GM10248 (cell line): ENCODE data around the gene FRMD5.
"Not testable (repeated sequence)": the region's sequence is repeated elsewhere in the genome, so short reads cannot be mapped to it uniquely, and the experiment has no call there.

Source experiments
- CTCF ChIA-PET: fragments of 300-600 bp; sonication (Branson Sonifier 250); formaldehyde crosslinking; extraction: SDS; loops from one replicate; lab custom pipeline; 2021; ENCODE audit warnings: antibody characterized with exemption; lab: Yijun Ruan, JAX
- POLR2A ChIA-PET: fragments of 350-650 bp; sonication (Branson Sonifier 250); formaldehyde crosslinking; extraction: SDS; loops from one replicate; lab custom pipeline; 2020; ENCODE audit warnings: antibody characterized with exemption; lab: Yijun Ruan, JAX
- DNase-seq: peaks from one replicate; pipeline ENCODE4 v3.0.0; 2012; ENCODE audit errors: extremely low spot score
- CTCF ChIP-seq: IDR thresholded peaks from 2 replicates; pipeline ENCODE4 v1.5.1; 2012; ENCODE audit warnings: mild to moderate bottlenecking, low read depth; ENCODE audit errors: extremely low read depth, missing control alignments, control extremely low read depth

The FRMD5 gene

GRCh38 chr15:43854801-43855200, 340.3 kb downstream of the FRMD5 start:
- ChIA-PET CTCF (interaction anchor here (1.0 to 1.4 kb wide), 2 partner anchors 10 to 17 kb away, joined by 3 read pairs; no protein-coding TSS in a partner anchor), POLR2A (no interaction called here)
- DNase-seq, result no peak
- no peak for TF ChIP-seq CTCF

- no peak for DNase-seq
- POLR2A ChIA-PET, result no interaction called here
- CTCF ChIA-PET, result no interaction called here
- no peak for TF ChIP-seq CTCF
Measured at GRCh38 chr15:43852607-43853006, 342.5 kb downstream of the FRMD5 start.

GRCh38 chr15:43851251-43851650, 343.8 kb downstream of the FRMD5 start:
- CTCF ChIA-PET, result interaction anchor here (1.3 kb wide), 1 partner anchor 10 kb away, joined by 3 read pairs; no protein-coding TSS in a partner anchor

GRCh38 chr15:43845421-43845820, 349.6 kb downstream of the FRMD5 start:
- ChIA-PET POLR2A (no interaction called here), CTCF (interaction anchor here (1.2 to 1.5 kb wide), 2 partner anchors 8 kb away, joined by 3 read pairs; no protein-coding TSS in a partner anchor)
- no peak for DNase-seq
- TF ChIP-seq CTCF, result no peak

More at GRCh38 chr15:43851251-43851650, 343.8 kb downstream of the FRMD5 start:
- DNase-seq, result no peak
- POLR2A ChIA-PET, result no interaction called here
- no peak for TF ChIP-seq CTCF

GRCh38 chr15:43832485-43832884, 362.6 kb downstream of the FRMD5 start:
- DNase-seq, result not testable (repeated sequence)
- POLR2A ChIA-PET, result interaction anchor here (1.1 kb wide), 1 partner anchor 8 kb away, joined by 4 read pairs; the partner anchor contains the start of gene MFAP1
- CTCF ChIA-PET, result interaction anchor here (0.8 to 1.2 kb wide), 2 partner anchors 13 to 72 kb away, joined by 3 read pairs; no protein-coding TSS in a partner anchor

- ChIA-PET CTCF (interaction anchor here (1.2 kb wide), 1 partner anchor 73 kb away, joined by 3 read pairs; no protein-coding TSS in a partner anchor), POLR2A (interaction anchor here (0.6 to 1.0 kb wide), 2 partner anchors 22 to 82 kb away, joined by 5 read pairs; no protein-coding TSS in a partner anchor)
- DNase-seq, result not testable (repeated sequence)
Measured at GRCh38 chr15:43831519-43832052, 363.5 kb downstream of the FRMD5 start.

GRCh38 chr15:43830691-43831275, 364.3 kb downstream of the FRMD5 start:
- CTCF ChIA-PET, DNase-seq: not testable (repeated sequence)
- POLR2A ChIA-PET, result interaction anchor here (0.6 to 1.0 kb wide), 2 partner anchors 21 to 81 kb away, joined by 5 read pairs; no protein-coding TSS in a partner anchor

GRCh38 chr15:43829951-43830540, 365.0 kb downstream of the FRMD5 start:
- POLR2A ChIA-PET, CTCF ChIA-PET: not testable (repeated sequence)

More at GRCh38 chr15:43829951-43830540, 365.0 kb downstream of the FRMD5 start:
- DNase-seq, result not testable (repeated sequence)
